HCT116 (cell line): Measurements from ENCODE around the gene GNAS-AS1. TPM values are rescaled to one million over a fixed set of nuclear protein-coding genes. Genes with fewer than 3 reads are reported as not detected.
"Not testable (repeated sequence)": the region's sequence is repeated elsewhere in the genome, so short reads cannot be mapped to it uniquely, and the experiment has no call there.

Source experiments
- ATAC-seq: fragments of 200-7000 bp; cut with Tn5 transposase; 2 replicates; pipeline ENCODE4 v1.9.1; 2020; ENCODE audit warnings: mild to moderate bottlenecking, moderate library complexity
- BruUV-seq: library from RNA; stranded (reverse); fragments of 400-500 nt; replicated peaks from 2 replicates; lab custom pipeline; 2021; lab: Mats Ljungman, UMichigan
- CTCF ChIA-PET: fragments of 300-600 bp; sonication (Branson Sonifier 250); formaldehyde crosslinking; loops from one replicate; lab custom pipeline; 2021; ENCODE audit warnings: antibody characterized with exemption; lab: Charles Lee
- POLR2A ChIA-PET: fragments of 300-600, 350-600 bp; sonication (Branson Sonifier 250); formaldehyde crosslinking; loops from one replicate; lab custom pipeline; 2021; ENCODE audit warnings: antibody characterized with exemption; lab: Charles Lee
- RAD21 ChIA-PET, 2 experiments: fragments of 300-600 bp; sonication (Branson Sonifier 250); formaldehyde crosslinking; loops; one replicate each; lab custom pipeline; 2023; ENCODE audit warnings: low total read pairs in 2 of 2; ENCODE audit not compliant: uncharacterized antibody in 2 of 2, unreplicated experiment in 2 of 2, low non-redundant PET in 1 of 2; lab: Charles Lee
- DNase-seq: peaks from one replicate; pipeline ENCODE4 v3.0.0-alpha.2; 2010; ENCODE audit warnings: low read depth, low spot score
- H2AFZ ChIP-seq: fragments of 200-600 bp; shearing (Covaris generic), sonication (generic); 2 replicates; pipeline ENCODE4 v1.6.1; 2017; ENCODE audit warnings: low read depth, mixed run types, mixed read lengths, antibody characterized with exemption, low read length; ENCODE audit not compliant: poor library complexity, severe bottlenecking
- H3K27ac ChIP-seq: 2 replicates; pipeline ENCODE4 v1.5.1; 2012; ENCODE audit warnings: low read depth, low read length
- H3K27me3 ChIP-seq: fragments of 200-600 bp; sonication (generic); 2 replicates; pipeline ENCODE4 v1.6.1; 2016; ENCODE audit warnings: mixed run types, low read length, mixed read lengths; ENCODE audit not compliant: insufficient read depth
- H3K36me3 ChIP-seq, 2 experiments: fragments of 200-500 bp in 1 of 2; fragments of 200-600 bp in 1 of 2; sonication (Bioruptor generic) in 1 of 2; sonication (generic) in 1 of 2; 2 replicates each; pipeline versions ENCODE4 v1.5.1 to v1.6.1; 2014 to 2016; ENCODE audit warnings: low read length in 2 of 2, inconsistent platforms in 1 of 2, mixed read lengths in 1 of 2, mixed run types in 1 of 2; ENCODE audit not compliant: insufficient read depth in 2 of 2, control insufficient read depth in 1 of 2
- H3K4me1 ChIP-seq, 2 experiments: fragments of 200-600 bp in 1 of 2; sonication (generic) in 1 of 2; 2 replicates each; pipeline versions ENCODE4 v1.5.1 to v1.6.1; 2012 to 2017; ENCODE audit warnings: low read length in 2 of 2, inconsistent platforms in 1 of 2, mild to moderate bottlenecking in 1 of 2, mixed read lengths in 1 of 2, mixed run types in 1 of 2, moderate library complexity in 1 of 2; ENCODE audit not compliant: insufficient read depth in 2 of 2, control insufficient read depth in 1 of 2
- H3K4me2 ChIP-seq: fragments of 200-600 bp; sonication (generic); 2 replicates; pipeline ENCODE4 v1.6.1; 2017; ENCODE audit warnings: mixed run types, low read length, mixed read lengths
- H3K4me3 ChIP-seq, 2 experiments: fragments of 200-600 bp in 1 of 2; sonication (generic) in 1 of 2; replicated peaks in 1 of 2; 2 replicates each; pipeline ENCODE4 v1.5.1; 2011 to 2016; ENCODE audit warnings: low read length in 2 of 2, control low read depth in 1 of 2, low read depth in 1 of 2, mild to moderate bottlenecking in 1 of 2, mixed read lengths in 1 of 2, mixed run types in 1 of 2
- H3K79me2 ChIP-seq: fragments of 200-600 bp; sonication (generic); 2 replicates; pipeline ENCODE4 v1.6.1; 2017; ENCODE audit warnings: mild to moderate bottlenecking, mixed run types, low read length, moderate library complexity, mixed read lengths; ENCODE audit not compliant: insufficient read depth
- H3K9ac ChIP-seq: fragments of 200-600 bp; sonication (generic); 2 replicates; pipeline ENCODE4 v1.6.1; 2016; ENCODE audit warnings: low read length, mixed read lengths
- H3K9me2 ChIP-seq: fragments of 200-600 bp; sonication (generic), shearing (Covaris generic); 2 replicates; pipeline ENCODE4 v1.6.1; 2017; ENCODE audit warnings: mixed run types, mild to moderate bottlenecking, moderate library complexity; ENCODE audit not compliant: insufficient read depth
- H3K9me3 ChIP-seq, 2 experiments: fragments of 200-500 bp in 1 of 2; fragments of 200-600 bp in 1 of 2; sonication (Bioruptor generic) in 1 of 2; sonication (generic) in 1 of 2; 2 replicates each; pipeline ENCODE4 v1.6.1; 2014 to 2017; ENCODE audit warnings: low read length in 2 of 2, mixed read lengths in 2 of 2, inconsistent platforms in 1 of 2, low read depth in 1 of 2, mild to moderate bottlenecking in 1 of 2, mixed run types in 1 of 2, moderate library complexity in 1 of 2; ENCODE audit not compliant: control insufficient read depth in 1 of 2, insufficient read depth in 1 of 2
- H4K20me1 ChIP-seq: fragments of 200-600 bp; sonication (generic), shearing (Covaris generic); 2 replicates; pipeline ENCODE4 v1.6.1; 2017; ENCODE audit warnings: mixed run types, mild to moderate bottlenecking, moderate library complexity; ENCODE audit not compliant: insufficient read depth
- CEBPB ChIP-seq: IDR thresholded peaks from 2 replicates; pipeline ENCODE4 v1.6.1; 2012; ENCODE audit warnings: low read depth
- EZH2 ChIP-seq: fragments of 200-600 bp; sonication (generic); IDR thresholded peaks from 2 replicates; pipeline ENCODE4 v1.6.1; 2017; ENCODE audit warnings: antibody characterized with exemption, mixed run types
- POLR2A ChIP-seq: IDR thresholded peaks from 2 replicates; pipeline ENCODE4 v1.7.0; 2011; ENCODE audit warnings: borderline replicate concordance; ENCODE audit not compliant: insufficient read depth, insufficient read length; ENCODE audit errors: extremely low read depth
- TCF7L2 ChIP-seq: IDR thresholded peaks from 2 replicates; pipeline ENCODE4 v1.7.0; 2011; ENCODE audit warnings: borderline replicate concordance, inconsistent platforms; ENCODE audit not compliant: insufficient read depth, insufficient read length; ENCODE audit errors: extremely low read depth
- YY1 ChIP-seq: IDR thresholded peaks from 2 replicates; pipeline ENCODE4 v1.6.1; 2011; ENCODE audit warnings: low read length, low read depth, moderate library complexity, mild to moderate bottlenecking; ENCODE audit not compliant: insufficient replicate concordance; ENCODE audit errors: extremely low read depth
- ZFX ChIP-seq: fragments of 450-650 bp; IDR thresholded peaks from 2 replicates; pipeline ENCODE4 v1.6.1; 2017
- intact Hi-C: fragments of 100-400 bp; cut with micrococcal nuclease; formaldehyde crosslinking; loops from 2 replicates; pipeline ENCODE4 v1.10.0; 2022
- total RNA-seq: library from RNA; stranded (reverse); gene quantifications from one replicate; pipeline ENCODE4 v1.2.1, GENCODE V29; 2021; ENCODE audit not compliant: unreplicated experiment

GNAS-AS1 gene
- total RNA-seq, 1 experiment from 2014 or later: not detected

GRCh38 chr20:58822149-58822548, 28.6 kb downstream of the GNAS-AS1 start:
- TF ChIP-seq ZFX (no peak), YY1 (no peak), CEBPB (no peak), POLR2A (no peak)
- no TSS peak for BruUV-seq

DNA sequence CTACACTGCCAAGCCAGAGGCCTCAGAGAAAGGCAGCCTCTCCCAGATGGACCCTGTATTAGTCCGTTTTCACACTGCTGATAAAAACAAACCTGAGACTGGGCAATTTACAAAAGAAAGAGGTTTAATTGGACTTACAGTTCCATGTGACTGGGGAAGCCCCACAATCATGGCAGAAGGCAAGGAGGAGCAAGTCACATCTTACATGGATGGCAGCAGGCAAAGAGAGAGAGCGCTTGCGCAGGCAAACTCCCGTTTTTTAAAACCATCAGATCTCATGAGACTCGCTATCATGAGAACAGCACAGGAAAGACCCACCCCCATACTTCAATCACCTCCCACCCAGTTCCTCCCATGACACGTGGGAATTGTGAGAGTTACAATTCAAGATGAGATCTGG, 30.2 kb downstream of the GNAS-AS1 start:
- H3K4me2 ChIP-seq, H3K27ac ChIP-seq, H3K4me3 ChIP-seq, H3K9me3 ChIP-seq, H3K79me2 ChIP-seq, BruUV-seq, H2AFZ ChIP-seq, H3K36me3 ChIP-seq, DNase-seq, H3K27me3 ChIP-seq, H3K9ac ChIP-seq, RAD21 ChIA-PET, intact Hi-C loops, H3K9me2 ChIP-seq, CTCF ChIA-PET, H4K20me1 ChIP-seq, H3K4me1 ChIP-seq, ATAC-seq, POLR2A ChIA-PET: not testable (repeated sequence)

More at GRCh38 chr20:58822149-58822548, 28.6 kb downstream of the GNAS-AS1 start:
- Histone ChIP-seq H3K27ac (no peak overlapping the region), H3K4me3 (no peak overlapping the region), H3K36me3 (no peaks in the 10 kb centered on the region), H2AFZ (no peak overlapping the region), H4K20me1 (no peaks in the 10 kb centered on the region), H3K9ac (no peak overlapping the region), H3K4me1 (no peaks in the 10 kb centered on the region), H3K27me3 (no peaks in the 10 kb centered on the region), H3K79me2 (no peaks in the 10 kb centered on the region), H3K4me2 (no peak overlapping the region), H3K9me2 (no peaks in the 10 kb centered on the region), H3K9me3 (no peaks in the 10 kb centered on the region)
- no peak for ATAC-seq
- CTCF ChIA-PET: no interaction called here
- RAD21 ChIA-PET: no interaction called here
- intact Hi-C loops: no loop called here
- POLR2A ChIA-PET: no interaction called here
- DNase-seq: no peak

DNA sequence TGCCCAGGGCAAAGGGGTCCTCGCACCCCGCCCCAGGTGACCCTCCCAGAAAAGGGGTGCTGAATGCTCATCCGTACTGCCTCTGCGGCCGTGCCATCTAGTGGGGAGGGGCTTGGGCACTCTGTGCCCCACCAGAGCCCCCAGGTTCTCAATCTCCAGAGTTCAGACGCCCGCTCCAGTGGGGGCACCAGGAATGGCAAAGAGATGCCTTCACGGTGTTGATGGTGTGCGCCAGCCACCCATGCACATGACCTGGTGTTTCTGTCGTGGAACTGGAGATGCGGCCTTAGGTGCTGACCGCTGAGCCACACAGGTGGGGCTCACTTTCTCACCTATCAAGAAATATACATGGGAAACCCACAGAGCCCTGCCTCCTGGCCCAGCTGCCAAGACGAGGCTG, 30.8 kb downstream of the GNAS-AS1 start:
- Histone ChIP-seq H3K9me3 (no peaks in the 10 kb centered on the region), H4K20me1 (no peaks in the 10 kb centered on the region), H3K4me2 (no peak overlapping the region), H3K4me1 (no peaks in the 10 kb centered on the region), H3K9ac (no peak overlapping the region), H3K9me2 (no peaks in the 10 kb centered on the region), H3K27ac (no peak overlapping the region), H3K79me2 (no peaks in the 10 kb centered on the region), H3K27me3 (no peaks in the 10 kb centered on the region), H3K36me3 (no peaks in the 10 kb centered on the region), H3K4me3 (no peak overlapping the region), H2AFZ (no peak overlapping the region)
- TF ChIP-seq YY1: no peak
- no peak for TF ChIP-seq EZH2
- no peak for TF ChIP-seq TCF7L2
- ChIA-PET POLR2A (no interaction called here), RAD21 (no interaction called here), CTCF (no interaction called here)
- intact Hi-C loops: no loop called here
- ATAC-seq (no peak), DNase-seq (no peak)
- BruUV-seq: no TSS peak
